Ascending aorta (tissue), 2 donors: ENCODE results near the gene RAPGEF4. TPM values are rescaled to one million over a fixed set of nuclear protein-coding genes. Genes with fewer than 3 reads are reported as not detected.

Experiments
- DNase-seq, 2 donors: peaks; one replicate each; pipeline ENCODE4 v3.0.0-alpha.2; 2019; ENCODE audit warnings: low spot score in 2 of 2
- H3K27ac ChIP-seq, 2 donors: fragments of 200-600 bp; sonication (generic); one replicate each; pipeline ENCODE4 v1.5.1; 2016 to 2017; ENCODE audit warnings: mild to moderate bottlenecking in 1 of 2
- H3K27me3 ChIP-seq: fragments of 200-600 bp; sonication (generic); one replicate; pipeline ENCODE4 v1.5.1; 2017
- H3K36me3 ChIP-seq, 2 donors: fragments of 200-600 bp; sonication (generic); one replicate each; pipeline ENCODE4 v1.5.1; 2016
- H3K4me1 ChIP-seq, 2 donors: fragments of 200-600 bp; sonication (generic); one replicate each; pipeline ENCODE4 v1.5.1; 2016 to 2017; ENCODE audit warnings: mild to moderate bottlenecking in 1 of 2
- H3K4me3 ChIP-seq, 2 donors: fragments of 200-600 bp; sonication (generic); one replicate each; pipeline ENCODE4 v1.5.1; 2016 to 2017; ENCODE audit warnings: mild to moderate bottlenecking in 1 of 2
- H3K9me3 ChIP-seq, 2 donors: fragments of 200-600 bp; sonication (generic); one replicate each; pipeline ENCODE4 v1.5.1; 2016
- CTCF ChIP-seq, 3 experiments: fragments of 200-600 bp in 2 of 3; fragments of 450-650 bp in 1 of 3; sonication (generic) in 2 of 3; IDR thresholded peaks; one replicate each; pipeline ENCODE4 v1.5.1; 2016 to 2019; ENCODE audit warnings: antibody characterized with exemption in 3 of 3, mild to moderate bottlenecking in 1 of 3, moderate library complexity in 1 of 3
- intact Hi-C: fragments of 100-400 bp; cut with DNase I; formaldehyde crosslinking; loops from one replicate; pipeline ENCODE4 v1.15.1; 2023
- total RNA-seq: library from RNA; depleted of rRNA; stranded (reverse); fragments of >200 nt; gene quantifications from one replicate; pipeline ENCODE4 v1.1.0, GENCODE V29; 2016

Gene RAPGEF4
- total RNA-seq, 1 donor from 2014 or later = 79.9 TPM

DNA sequence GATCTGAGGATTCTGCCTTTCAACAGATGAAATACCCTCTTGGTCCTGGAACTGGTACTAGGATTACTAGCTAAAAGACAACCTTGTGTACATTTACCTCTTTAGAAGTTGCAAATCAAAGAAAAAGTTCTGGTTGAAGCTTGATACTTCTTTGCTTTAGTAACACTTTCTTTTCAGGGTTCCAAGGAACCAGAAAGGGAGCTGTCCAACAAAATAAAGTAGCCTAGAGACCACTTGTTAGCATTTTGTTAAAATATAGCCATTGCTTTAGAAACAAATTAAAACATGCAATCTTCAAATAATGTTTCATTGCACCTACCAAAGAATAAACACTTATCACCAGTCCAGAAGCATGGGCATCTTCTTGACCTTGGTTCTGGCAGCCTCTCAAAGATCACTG lies 222.1 kb downstream of the RAPGEF4 start:
- no peaks in the 10 kb centered on the region for H3K36me3 ChIP-seq
- no peak for DNase-seq
- intact Hi-C loops = no loop called here
- H3K4me3 ChIP-seq = no peak overlapping the region
- no peaks in the 10 kb centered on the region for H3K27me3 ChIP-seq
- no peaks in the 10 kb centered on the region for H3K4me1 ChIP-seq
- no peaks in the 10 kb centered on the region for H3K9me3 ChIP-seq
- H3K27ac ChIP-seq = no peak overlapping the region
- no peak for TF ChIP-seq CTCF (IDR thresholded peaks at IDR 0.05)

DNA sequence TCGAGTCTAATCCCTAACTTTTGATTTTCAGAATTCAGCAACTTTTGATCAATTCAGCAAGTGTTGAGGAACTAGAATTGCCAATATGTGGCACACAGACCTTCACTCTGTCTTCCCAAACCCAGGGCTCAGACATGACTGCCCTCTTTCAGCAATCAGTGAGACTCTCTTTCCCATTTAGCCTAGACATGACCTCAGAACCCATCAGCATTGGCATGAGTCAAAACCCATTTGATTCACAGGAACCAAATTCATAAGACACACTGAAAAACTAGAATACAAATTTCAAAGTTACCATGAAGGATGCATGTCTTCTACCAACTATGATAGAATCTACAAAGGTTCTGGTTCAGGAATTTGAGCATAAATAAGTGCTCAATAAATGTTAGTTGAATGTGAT lies 226.4 kb downstream of the RAPGEF4 start:
- no peak for TF ChIP-seq CTCF (IDR thresholded peaks at IDR 0.05)
- peaks cover 0 to under 1% of the 10 kb centered on the region in 2 donors for H3K4me1 ChIP-seq
- no peaks in the 10 kb centered on the region for H3K9me3 ChIP-seq
- DNase-seq = no peak
- intact Hi-C loops = no loop called here
- H3K4me3 ChIP-seq = no peak overlapping the region
- no peaks in the 10 kb centered on the region for H3K36me3 ChIP-seq
- H3K27ac ChIP-seq = no peak overlapping the region
- H3K27me3 ChIP-seq = no peaks in the 10 kb centered on the region

DNA sequence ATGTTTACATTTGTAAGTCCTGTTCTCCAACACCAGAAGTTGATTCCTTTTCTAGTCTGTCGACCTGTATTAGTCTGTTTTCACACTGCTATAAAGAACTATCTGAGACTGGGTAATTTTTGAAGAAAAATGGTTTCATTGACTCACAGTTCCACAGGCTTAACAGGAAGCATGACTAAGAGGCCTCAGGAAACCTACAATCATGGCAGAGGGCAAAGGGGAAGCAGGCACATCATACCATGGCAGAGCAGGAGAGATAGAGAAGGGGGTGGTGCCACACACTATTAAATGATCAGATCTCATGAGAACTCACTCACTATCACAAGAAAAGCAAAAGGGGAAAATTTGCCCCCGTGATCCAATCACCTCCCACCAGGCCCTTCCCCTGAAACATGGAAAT lies 227.2 kb downstream of the RAPGEF4 start:
- no peak for DNase-seq
- Histone ChIP-seq H3K4me3 (no peak overlapping the region), H3K27ac (no peak overlapping the region), H3K9me3 (no peaks in the 10 kb centered on the region), H3K27me3 (no peaks in the 10 kb centered on the region), H3K4me1 (peaks cover 0 to 5% of the 10 kb centered on the region in 2 donors), H3K36me3 (no peaks in the 10 kb centered on the region)
- no peak for TF ChIP-seq CTCF (IDR thresholded peaks at IDR 0.05)
- intact Hi-C loops = no loop called here

DNA sequence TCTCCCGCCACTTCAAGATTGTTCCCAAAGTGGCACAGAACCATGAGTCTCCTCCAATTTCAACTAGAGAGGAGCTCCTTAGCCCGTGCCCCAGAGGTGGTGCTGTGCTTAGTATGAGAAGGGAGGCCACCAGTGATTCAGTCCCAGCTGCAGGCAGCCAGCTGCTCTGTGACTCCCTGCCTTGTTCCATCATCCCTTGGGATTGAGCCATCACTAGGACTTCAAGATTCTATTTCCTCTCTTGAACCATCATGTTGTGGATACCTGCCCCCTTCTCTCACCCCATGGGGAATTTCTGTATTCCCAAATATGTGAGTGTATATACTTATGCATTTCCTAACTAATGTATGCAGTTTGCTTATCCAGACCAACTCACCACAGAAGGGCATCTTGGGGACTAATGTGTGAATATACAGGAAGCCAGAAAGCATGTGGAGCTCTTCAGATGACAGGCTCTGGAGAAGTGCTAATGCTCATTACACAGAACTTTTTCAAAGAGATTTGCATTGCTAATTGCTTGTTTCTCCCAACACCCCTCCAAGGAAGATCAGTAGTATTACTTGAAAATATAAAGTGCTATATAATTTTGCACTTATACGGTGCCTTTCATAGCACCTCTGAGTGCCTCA lies 229.0 kb downstream of the RAPGEF4 start:
- Histone ChIP-seq H3K27ac (no peak overlapping the region), H3K27me3 (no peaks in the 10 kb centered on the region), H3K4me3 (no peak overlapping the region), H3K36me3 (no peaks in the 10 kb centered on the region), H3K9me3 (no peaks in the 10 kb centered on the region), H3K4me1 (peaks cover 0 to 15% of the 10 kb centered on the region in 2 donors)
- DNase-seq = no peak
- no peak for TF ChIP-seq CTCF (IDR thresholded peaks at IDR 0.05)
- intact Hi-C loops = no loop called here

- Histone ChIP-seq H3K27ac (no peak overlapping the region), H3K4me1 (peaks cover 0 to 15% of the 10 kb centered on the region in 2 donors), H3K27me3 (no peaks in the 10 kb centered on the region), H3K9me3 (no peaks in the 10 kb centered on the region), H3K36me3 (no peaks in the 10 kb centered on the region), H3K4me3 (no peak overlapping the region)
- no peak for TF ChIP-seq CTCF (IDR thresholded peaks at IDR 0.05)
- intact Hi-C loops = no loop called here
- DNase-seq = no peak
Measured at GRCh38 chr2:172965433-172966212, 230.0 kb downstream of the RAPGEF4 start.
